ENCODE results near the gene CD226.

CD226 gene

DNA sequence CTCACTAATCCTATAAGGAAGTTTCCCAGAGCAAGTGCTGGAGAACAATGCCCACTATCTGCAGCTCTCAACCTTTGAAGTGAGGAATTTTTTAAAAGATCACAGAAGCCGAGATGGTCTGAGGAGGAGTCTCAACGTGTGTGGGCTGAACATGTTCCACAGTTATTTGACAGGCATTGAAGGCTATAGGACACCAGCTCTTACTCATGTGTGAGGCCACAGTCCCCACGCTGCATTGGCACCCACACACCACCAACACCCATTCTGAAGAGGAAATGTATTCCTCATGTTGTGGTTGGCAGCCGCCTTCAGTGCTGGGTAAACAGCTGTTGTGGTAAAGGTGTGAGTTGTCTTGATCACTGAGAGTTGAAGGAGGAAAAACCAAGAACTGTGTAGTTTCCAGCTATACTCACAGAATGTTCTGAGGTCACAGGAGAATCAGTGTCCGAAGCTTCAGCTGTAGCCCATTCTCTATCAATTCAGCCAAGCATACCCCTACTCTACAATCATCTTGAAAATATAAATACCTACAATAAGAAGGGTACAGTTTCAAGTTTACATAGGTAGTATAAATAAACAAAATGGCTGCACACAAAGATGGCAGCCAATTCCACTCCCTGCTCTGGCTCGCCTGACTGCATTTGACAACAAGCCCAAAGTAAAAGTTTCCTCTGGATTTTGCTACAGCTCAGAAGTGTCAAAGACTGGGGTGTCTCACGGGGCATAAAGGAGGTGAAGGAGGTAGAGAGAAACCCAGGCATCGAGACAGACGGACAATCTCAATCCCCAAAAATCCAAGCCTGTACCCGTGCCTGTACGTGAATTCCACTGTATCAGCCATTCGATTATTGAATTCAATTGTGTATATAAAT, 12.1 kb downstream of the CD226 start:
- Histone ChIP-seq H3K9me3 (ENCODE audit: insufficient read depth, low read length) (peaks cover 6% of the 10 kb centered on the region; the same call in 1 of the 2 replicates), H2AFZ (ENCODE audit: low read depth, low read length) (no peak overlapping the region), H3K4me1 (ENCODE audit: low read length) (peaks cover 20% of the 10 kb centered on the region), H3K79me2 (ENCODE audit: low read length) (no peaks in the 10 kb centered on the region), H4K20me1 (ENCODE audit: insufficient read depth, low read length) (no peaks in the 10 kb centered on the region), H3K36me3 (replicated peaks; ENCODE audit: low read depth, low read length) (peaks cover 55% of the 10 kb centered on the region), H3K4me3 (ENCODE audit: low read length) (no peak overlapping the region), H3K9ac (ENCODE audit: low read length) (no peak overlapping the region), H3K27ac (ENCODE audit: low read length) (no peak overlapping the region), H3K27me3 (ENCODE audit: low read depth, low read length) (no peaks in the 10 kb centered on the region), H3K4me2 (ENCODE audit: low read length) (no peak overlapping the region)
- TF ChIP-seq CTCF (IDR thresholded peaks at IDR 0.05; ENCODE audit: low read depth, low read length) (no peak), EZH2phosphoT487 (IDR thresholded peaks at IDR 0.05; ENCODE audit: low read depth) (no peak)

DNA sequence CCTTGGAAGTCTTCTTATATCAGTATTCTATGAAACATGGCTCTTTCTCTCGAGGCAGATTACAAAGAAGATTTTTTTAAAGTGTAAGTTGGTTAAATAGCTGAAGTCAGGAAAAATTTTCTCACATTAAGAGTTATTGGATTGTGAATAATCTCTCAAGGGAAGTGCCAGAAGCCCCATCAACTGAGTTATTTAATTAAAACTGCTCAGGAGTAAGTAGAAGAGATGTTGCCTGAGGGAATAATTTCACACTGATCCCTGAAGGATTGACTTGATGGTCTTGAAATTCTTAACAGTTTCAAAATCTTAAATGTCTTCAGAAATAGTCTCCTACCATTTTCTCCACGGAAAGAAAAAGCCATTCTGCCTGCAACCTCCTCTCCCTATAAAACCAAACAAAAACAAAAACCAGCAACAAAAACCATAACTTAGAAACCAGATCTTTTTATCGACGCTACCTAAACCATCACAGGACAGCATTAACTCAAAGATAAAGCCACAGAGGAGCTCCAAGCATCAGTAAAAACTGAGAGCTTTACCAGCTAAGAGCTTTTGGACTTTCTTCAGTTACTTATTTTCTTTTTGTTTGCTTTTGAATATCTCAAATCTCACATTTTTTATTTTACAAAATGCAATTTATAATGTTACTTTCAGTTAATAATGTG, 12.9 kb downstream of the CD226 start:
- TF ChIP-seq CTCF (IDR thresholded peaks at IDR 0.05; ENCODE audit: low read depth, low read length) (no peak), EZH2phosphoT487 (IDR thresholded peaks at IDR 0.05; ENCODE audit: low read depth) (no peak)
- H4K20me1 ChIP-seq (ENCODE audit: insufficient read depth, low read length), result no peaks in the 10 kb centered on the region
- no peak overlapping the region for H3K9ac ChIP-seq (ENCODE audit: low read length)
- H3K36me3 ChIP-seq (replicated peaks; ENCODE audit: low read depth, low read length), result peaks cover 57% of the 10 kb centered on the region
- H2AFZ ChIP-seq (ENCODE audit: low read depth, low read length), result no peak overlapping the region
- no peak overlapping the region for H3K27ac ChIP-seq (ENCODE audit: low read length)
- no peaks in the 10 kb centered on the region for H3K9me3 ChIP-seq (ENCODE audit: insufficient read depth, low read length)
- H3K27me3 ChIP-seq (ENCODE audit: low read depth, low read length), result no peaks in the 10 kb centered on the region
- H3K4me3 ChIP-seq (ENCODE audit: low read length), result no peak overlapping the region
- peaks cover 12% of the 10 kb centered on the region for H3K4me1 ChIP-seq (ENCODE audit: low read length)
- no peak overlapping the region for H3K4me2 ChIP-seq (ENCODE audit: low read length)
- no peaks in the 10 kb centered on the region for H3K79me2 ChIP-seq (ENCODE audit: low read length)

- H3K9ac ChIP-seq (ENCODE audit: low read length), result no peak overlapping the region
- no peaks in the 10 kb centered on the region for H3K27me3 ChIP-seq (ENCODE audit: low read depth, low read length)
- H3K27ac ChIP-seq (ENCODE audit: low read length), result no peak overlapping the region
- H3K4me2 ChIP-seq (ENCODE audit: low read length), result no peak overlapping the region
- no peak overlapping the region for H2AFZ ChIP-seq (ENCODE audit: low read depth, low read length)
- TF ChIP-seq CTCF (IDR thresholded peaks at IDR 0.05; ENCODE audit: low read depth, low read length) (no peak), EZH2phosphoT487 (IDR thresholded peaks at IDR 0.05; ENCODE audit: low read depth) (no peak)
- no peaks in the 10 kb centered on the region for H3K79me2 ChIP-seq (ENCODE audit: low read length)
- H3K4me1 ChIP-seq (ENCODE audit: low read length), result no peaks in the 10 kb centered on the region
- H3K36me3 ChIP-seq (replicated peaks; ENCODE audit: low read depth, low read length), result peaks cover 25% of the 10 kb centered on the region
- no peak overlapping the region for H3K4me3 ChIP-seq (ENCODE audit: low read length)
- H4K20me1 ChIP-seq (ENCODE audit: insufficient read depth, low read length), result no peaks in the 10 kb centered on the region
- no peaks in the 10 kb centered on the region for H3K9me3 ChIP-seq (ENCODE audit: insufficient read depth, low read length)
These were observed 18.5 kb downstream of the CD226 start for GRCh38 chr18:69929041-69929774.

GRCh38 chr18:69916412-69916811, 31.3 kb downstream of the CD226 start:
- no peak for TF ChIP-seq EZH2phosphoT487 (IDR thresholded peaks at IDR 0.05; ENCODE audit: low read depth)
- TF ChIP-seq CTCF (IDR thresholded peaks at IDR 0.05; ENCODE audit: low read depth, low read length), result no peak
- no peak overlapping the region for H3K4me2 ChIP-seq (ENCODE audit: low read length)
- H4K20me1 ChIP-seq (ENCODE audit: insufficient read depth, low read length), result no peaks in the 10 kb centered on the region
- no peaks in the 10 kb centered on the region for H3K27me3 ChIP-seq (ENCODE audit: low read depth, low read length)
- H2AFZ ChIP-seq (ENCODE audit: low read depth, low read length), result no peak overlapping the region
- no peak overlapping the region for H3K4me3 ChIP-seq (ENCODE audit: low read length)
- H3K79me2 ChIP-seq (ENCODE audit: low read length), result no peaks in the 10 kb centered on the region
- peaks cover 4% of the 10 kb centered on the region for H3K36me3 ChIP-seq (replicated peaks; ENCODE audit: low read depth, low read length)
- no peak overlapping the region for H3K9ac ChIP-seq (ENCODE audit: low read length)
- H3K27ac ChIP-seq (ENCODE audit: low read length), result no peak overlapping the region
- H3K9me3 ChIP-seq (ENCODE audit: insufficient read depth, low read length), result no peaks in the 10 kb centered on the region
- no peaks in the 10 kb centered on the region for H3K4me1 ChIP-seq (ENCODE audit: low read length)

Measured in OCI-LY3 (cell line).